Right ventricle myocardium superior (tissue), 1 donor: ENCODE data around the gene EYS. TPM values are rescaled to one million over a fixed set of nuclear protein-coding genes. Genes with fewer than 3 reads are reported as not detected.
"Not testable (repeated sequence)": the region's sequence is repeated elsewhere in the genome, so short reads cannot be mapped to it uniquely, and the experiment has no call there.

Experiments
- ATAC-seq: fragments of 200-7000 bp; cut with Tn5 transposase; one replicate; pipeline ENCODE4 v1.9.1; 2020; ENCODE audit warnings: mild to moderate bottlenecking; ENCODE audit not compliant: poor library complexity
- DNase-seq: peaks from one replicate; pipeline ENCODE4 v3.0.0-alpha.2; 2020
- intact Hi-C: fragments of 100-400 bp; cut with DNase I; formaldehyde crosslinking; loops from one replicate; pipeline ENCODE4 v1.11.2; 2022
- total RNA-seq: library from RNA; stranded (reverse); fragmentation: NEBNext Ultra II Directional; extraction: Animal tissue kit (Norgen Biotek cat#: 25700); gene quantifications from one replicate; pipeline ENCODE4 v1.2.1, GENCODE V29; 2021
- donor health status: DM: no; HTN: yes; CAD: no; lungs with severe emphysema.

EYS gene
- total RNA-seq, 1 donor from 2014 or later = not detected

- peak; percentile 75 for ATAC-seq
- no peak for DNase-seq
Measured at GRCh38 chr6:63805808-63806572, 1901.0 kb downstream of the EYS start.

GRCh38 chr6:63805345-63805744 lies 1901.7 kb downstream of the EYS start:
- ATAC-seq = no peak
- DNase-seq = no peak
- intact Hi-C loops = no loop called here

More at GRCh38 chr6:63805808-63806572, 1901.0 kb downstream of the EYS start:
- intact Hi-C loops = no loop called here

- DNase-seq (no peak), ATAC-seq (no peak)
- intact Hi-C loops = no loop called here
Measured at GRCh38 chr6:63804381-63804956, 1902.6 kb downstream of the EYS start.

- intact Hi-C loops = no loop called here
- DNase-seq = no peak
Measured at GRCh38 chr6:63803371-63803770, 1903.7 kb downstream of the EYS start.

GRCh38 chr6:63802606-63803206 lies 1904.3 kb downstream of the EYS start:
- intact Hi-C loops = no loop called here
- DNase-seq = no peak
- no peak for ATAC-seq

More at GRCh38 chr6:63803371-63803770, 1903.7 kb downstream of the EYS start:
- ATAC-seq = no peak

- ATAC-seq, intact Hi-C loops, DNase-seq: not testable (repeated sequence)
Measured at GRCh38 chr6:63800386-63800785, 1906.6 kb downstream of the EYS start.

- ATAC-seq (no peak), DNase-seq (no peak)
- intact Hi-C loops = no loop called here
Measured at GRCh38 chr6:63799813-63800212, 1907.2 kb downstream of the EYS start.

- ATAC-seq (no peak), DNase-seq (no peak)
- intact Hi-C loops = no loop called here
Measured at GRCh38 chr6:63799313-63799712, 1907.7 kb downstream of the EYS start.

GRCh38 chr6:63798378-63798777 lies 1908.6 kb downstream of the EYS start:
- no peak for DNase-seq
- ATAC-seq = no peak
- intact Hi-C loops = no loop called here

- no peak for DNase-seq
- no peak for ATAC-seq
- intact Hi-C loops = no loop called here
Measured at GRCh38 chr6:63797721-63798120, 1909.3 kb downstream of the EYS start.

GRCh38 chr6:63795826-63796225 lies 1911.2 kb downstream of the EYS start:
- no peak for ATAC-seq
- intact Hi-C loops = no loop called here
- DNase-seq = no peak

- intact Hi-C loops = no loop called here
- ATAC-seq (no peak), DNase-seq (no peak)
Measured at GRCh38 chr6:63795006-63795405, 1912.0 kb downstream of the EYS start.

- intact Hi-C loops = no loop called here
- DNase-seq (no peak), ATAC-seq (no peak)
Measured at GRCh38 chr6:63793465-63794137, 1913.4 kb downstream of the EYS start.

GRCh38 chr6:63792736-63793464 lies 1914.1 kb downstream of the EYS start:
- ATAC-seq = no peak
- intact Hi-C loops = no loop called here
- DNase-seq = no peak

- intact Hi-C loops = no loop called here
- no peak for DNase-seq
- no peak for ATAC-seq
Measured at GRCh38 chr6:63790334-63790733, 1916.7 kb downstream of the EYS start.

GRCh38 chr6:63789699-63790098 lies 1917.3 kb downstream of the EYS start:
- no peak for ATAC-seq
- intact Hi-C loops = no loop called here
- DNase-seq = no peak

- DNase-seq = no peak
- ATAC-seq = no peak
- intact Hi-C loops = no loop called here
Measured at GRCh38 chr6:63788569-63788968, 1918.5 kb downstream of the EYS start.

GRCh38 chr6:63787021-63787420 lies 1920.0 kb downstream of the EYS start:
- intact Hi-C loops = no loop called here
- no peak for DNase-seq
- ATAC-seq = no peak

- intact Hi-C loops = no loop called here
- DNase-seq (no peak), ATAC-seq (no peak)
Measured at GRCh38 chr6:63785006-63785405, 1922.0 kb downstream of the EYS start.
